Naive thymus-derived CD4-positive, alpha-beta T cell (primary cell): ENCODE measurements around the gene CORO2A. TPM values are rescaled to one million over a fixed set of nuclear protein-coding genes. Genes with fewer than 3 reads are reported as not detected.
"Not testable (repeated sequence)": the region's sequence is repeated elsewhere in the genome, so short reads cannot be mapped to it uniquely, and the experiment has no call there.

Source experiments
- ATAC-seq: fragments of 150-1000 bp; cut with Tn5 transposase; 2 replicates; pipeline ENCODE4 v1.10.0; 2021; ENCODE audit warnings: mild to moderate bottlenecking, moderate library complexity
- CTCF ChIA-PET: fragments of 350-600 bp; sonication (Branson Sonifier 250); formaldehyde crosslinking; loops from one replicate; lab custom pipeline; 2021; ENCODE audit warnings: antibody characterized with exemption; lab: Charles Lee
- POLR2A ChIA-PET: fragments of 350-600 bp; sonication (Branson Sonifier 250); formaldehyde crosslinking; loops from one replicate; lab custom pipeline; 2021; ENCODE audit warnings: antibody characterized with exemption, inconsistent platforms; lab: Charles Lee
- DNase-seq, 9 donors: peaks; one replicate each; pipeline versions ENCODE4 v3.0.0 to v3.0.0-alpha.2; 2020 to 2022; ENCODE audit warnings: mixed read lengths in 1 of 9
- H3K27ac ChIP-seq: one replicate; pipeline ENCODE4 v1.7.0; 2013; ENCODE audit warnings: mild to moderate bottlenecking, low read depth, low read length, moderate library complexity
- H3K27me3 ChIP-seq, 2 donors: one replicate each; pipeline ENCODE4 v1.7.0; 2013; ENCODE audit warnings: low read length in 2 of 2, mild to moderate bottlenecking in 2 of 2, moderate library complexity in 2 of 2; ENCODE audit not compliant: control insufficient read depth in 2 of 2, insufficient read depth in 2 of 2
- H3K36me3 ChIP-seq, 3 experiments: 1 replicate in 2 of 3; 2 replicates in 1 of 3; pipeline ENCODE4 v1.7.0; 2013; ENCODE audit warnings: low read length in 3 of 3, mild to moderate bottlenecking in 3 of 3, moderate library complexity in 1 of 3; ENCODE audit not compliant: insufficient read depth in 3 of 3, control insufficient read depth in 2 of 3
- H3K4me1 ChIP-seq, 2 donors: one replicate each; pipeline ENCODE4 v1.7.0; 2013; ENCODE audit warnings: low read length in 2 of 2, mild to moderate bottlenecking in 2 of 2, moderate library complexity in 1 of 2; ENCODE audit not compliant: control insufficient read depth in 2 of 2, insufficient read depth in 2 of 2
- H3K4me3 ChIP-seq: 2 replicates; pipeline ENCODE4 v1.7.0; 2013; ENCODE audit warnings: mild to moderate bottlenecking, low read length
- H3K9me3 ChIP-seq, 3 experiments: 1 replicate in 2 of 3; 2 replicates in 1 of 3; pipeline ENCODE4 v1.7.0; 2013; ENCODE audit warnings: low read length in 3 of 3; ENCODE audit not compliant: control insufficient read depth in 2 of 3
- H3K27ac Mint-ChIP-seq, 9 donors: one replicate each; pipeline ENCODE4 v1.8.0; 2020 to 2022; ENCODE audit warnings: mixed read lengths in 9 of 9, mild to moderate bottlenecking in 8 of 9, moderate library complexity in 5 of 9, inconsistent platforms in 2 of 9
- H3K27me3 Mint-ChIP-seq, 5 donors: one replicate each; pipeline ENCODE4 v1.8.0; 2021 to 2022; ENCODE audit warnings: mixed read lengths in 5 of 5, mild to moderate bottlenecking in 1 of 5
- H3K36me3 Mint-ChIP-seq, 5 donors: one replicate each; pipeline ENCODE4 v1.8.0; 2020 to 2022; ENCODE audit warnings: mixed read lengths in 5 of 5, mild to moderate bottlenecking in 3 of 5, inconsistent platforms in 1 of 5
- H3K4me1 Mint-ChIP-seq, 7 donors: one replicate each; pipeline ENCODE4 v1.8.0; 2020 to 2022; ENCODE audit warnings: mixed read lengths in 7 of 7, mild to moderate bottlenecking in 3 of 7, inconsistent platforms in 1 of 7
- H3K4me3 Mint-ChIP-seq, 10 donors: one replicate each; pipeline ENCODE4 v1.8.0; 2020 to 2022; ENCODE audit warnings: mild to moderate bottlenecking in 10 of 10, mixed read lengths in 10 of 10, moderate library complexity in 6 of 10, inconsistent platforms in 2 of 10
- H3K9me3 Mint-ChIP-seq, 11 donors: one replicate each; pipeline ENCODE4 v1.8.0; 2020 to 2022; ENCODE audit warnings: mixed read lengths in 11 of 11, mild to moderate bottlenecking in 4 of 11, inconsistent platforms in 1 of 11, moderate library complexity in 1 of 11
- intact Hi-C, 2 donors: fragments of 100-400 bp; cut with micrococcal nuclease; formaldehyde crosslinking; loops; one replicate each; pipeline ENCODE4 v1.15.1; 2023
- polyA plus RNA-seq, 2 donors: library from polyadenylated mRNA; unstranded; fragments of 300-500 nt; fragmentation: Illumina TruSeq; gene quantifications; one replicate each; pipeline ENCODE4 v1.2.3, GENCODE V29; 2021
- total RNA-seq, 6 experiments: library from RNA in 5 of 6; stranded (reverse) in 5 of 6; gene quantifications; 1 replicate in 5 of 6; 2 replicates in 1 of 6; pipeline ENCODE4 v1.2.3 and lab custom pipeline; 2021 to 2026

CORO2A gene
- total and polyA plus RNA-seq, 7 experiments from 2014 or later, result 3.0 to 9.7 (median 7.7) TPM

- Histone ChIP-seq H3K4me1 (peaks cover 0 to 18% of the 10 kb centered on the region in 2 donors), H3K36me3 (peaks cover 4 to 36% (median 18%) of the 10 kb centered on the region in 3 experiments)
- ChIA-PET CTCF (interaction anchor here (1.0 kb wide), 1 partner anchor 27 kb away, joined by 4 read pairs; no protein-coding TSS in a partner anchor), POLR2A (interaction anchor here (1.3 to 2.6 kb wide), 2 partner anchors 8 to 10 kb away, joined by 5 to 9 read pairs; no protein-coding TSS in a partner anchor)
- H3K27ac Mint-ChIP-seq, result peak overlapping the region in 6 of 9 donors; percentile 39 to 80 (median 69)
- intact Hi-C loops, H3K4me3 Mint-ChIP-seq, H3K27me3 ChIP-seq, H3K9me3 Mint-ChIP-seq, H3K27me3 Mint-ChIP-seq, H3K4me3 ChIP-seq, H3K27ac ChIP-seq, ATAC-seq, H3K9me3 ChIP-seq, DNase-seq: not testable (repeated sequence)
- peaks cover 22 to 69% (median 65%) of the 10 kb centered on the region in 7 donors for H3K4me1 Mint-ChIP-seq
- peaks cover 25 to 52% (median 46%) of the 10 kb centered on the region in 5 donors for H3K36me3 Mint-ChIP-seq
These were observed 101.8 kb downstream of the CORO2A start for GRCh38 chr9:98090674-98091073.

- Histone ChIP-seq H3K4me1 (peaks cover 0 to 13% of the 10 kb centered on the region in 2 donors), H3K36me3 (peaks cover 8 to 47% (median 23%) of the 10 kb centered on the region in 3 experiments), H3K27ac (no peak overlapping the region), H3K27me3 (no peaks in the 10 kb centered on the region), H3K9me3 (no peaks in the 10 kb centered on the region), H3K4me3 (no peak overlapping the region)
- no peaks in the 10 kb centered on the region for H3K27me3 Mint-ChIP-seq
- peaks cover 13 to 61% (median 53%) of the 10 kb centered on the region in 7 donors for H3K4me1 Mint-ChIP-seq
- DNase-seq, result peak in 4 of 9 donors; percentile 25 to 32 (median 26)
- H3K9me3 Mint-ChIP-seq, result peaks cover 0 to 1% (median 0%) of the 10 kb centered on the region in 11 donors
- peaks cover 26 to 50% (median 39%) of the 10 kb centered on the region in 5 donors for H3K36me3 Mint-ChIP-seq
- ChIA-PET CTCF (no interaction called here), POLR2A (interaction anchor here (0.5 to 1.5 kb wide), 5 partner anchors 10 to 149 kb away, joined by 3 to 6 read pairs (median 4); no protein-coding TSS in a partner anchor)
- ATAC-seq, result peak; percentile 87
- peak overlapping the region in 3 of 10 donors; percentile 54 to 62 (median 60) for H3K4me3 Mint-ChIP-seq
- H3K27ac Mint-ChIP-seq, result peak overlapping the region in 6 of 9 donors; percentile 71 to 87 (median 82)
- intact Hi-C loops, result no loop called here
These were observed 104.8 kb downstream of the CORO2A start for GRCh38 chr9:98087420-98088354.

DNA sequence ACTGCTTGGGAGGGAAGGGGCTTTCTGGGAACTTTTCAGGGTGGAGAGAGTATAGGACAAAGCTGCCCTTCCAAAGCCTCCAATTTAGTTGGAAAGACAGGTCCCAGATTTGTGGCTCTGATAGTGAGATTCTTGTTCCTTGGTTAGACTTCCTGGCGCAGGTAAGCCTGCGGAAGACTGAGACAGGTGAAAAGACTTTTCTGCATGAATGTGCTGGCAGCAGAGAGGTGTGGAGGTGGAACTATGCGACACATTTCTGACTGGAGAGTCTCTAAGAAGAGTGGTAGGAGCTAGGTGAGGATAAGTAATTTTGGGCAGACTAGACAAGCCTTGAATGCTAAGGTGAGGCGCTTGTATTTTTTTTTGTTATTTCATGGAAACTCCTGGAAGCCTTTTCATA is 106.0 kb downstream of the CORO2A start:
- CTCF ChIA-PET, result interaction anchor here (0.6 to 1.1 kb wide), 3 partner anchors 11 to 98 kb away, joined by 3 read pairs; no protein-coding TSS in a partner anchor
- intact Hi-C loops, result no loop called here
- Histone ChIP-seq H3K27me3 (no peaks in the 10 kb centered on the region), H3K36me3 (peaks cover 13 to 60% (median 25%) of the 10 kb centered on the region in 3 experiments), H3K27ac (no peak overlapping the region), H3K4me3 (no peak overlapping the region), H3K9me3 (no peaks in the 10 kb centered on the region), H3K4me1 (peaks cover 0 to 25% of the 10 kb centered on the region in 2 donors)
- Mint-ChIP-seq H3K27me3 (no peaks in the 10 kb centered on the region), H3K4me3 (peak overlapping the region; percentile 2 to 67 (median 42)), H3K36me3 (peaks cover 23 to 58% (median 39%) of the 10 kb centered on the region in 5 donors), H3K27ac (peak overlapping the region; percentile 64 to 92 (median 82)), H3K9me3 (peaks cover 0 to 1% (median 0%) of the 10 kb centered on the region in 11 donors), H3K4me1 (peaks cover 8 to 64% (median 54%) of the 10 kb centered on the region in 7 donors)
- POLR2A ChIA-PET, result interaction anchor here (0.6 to 1.1 kb wide), 3 partner anchors 10 to 29 kb away, joined by 3 to 4 read pairs (median 3); no protein-coding TSS in a partner anchor
- DNase-seq (no peak), ATAC-seq (no peak)

DNA sequence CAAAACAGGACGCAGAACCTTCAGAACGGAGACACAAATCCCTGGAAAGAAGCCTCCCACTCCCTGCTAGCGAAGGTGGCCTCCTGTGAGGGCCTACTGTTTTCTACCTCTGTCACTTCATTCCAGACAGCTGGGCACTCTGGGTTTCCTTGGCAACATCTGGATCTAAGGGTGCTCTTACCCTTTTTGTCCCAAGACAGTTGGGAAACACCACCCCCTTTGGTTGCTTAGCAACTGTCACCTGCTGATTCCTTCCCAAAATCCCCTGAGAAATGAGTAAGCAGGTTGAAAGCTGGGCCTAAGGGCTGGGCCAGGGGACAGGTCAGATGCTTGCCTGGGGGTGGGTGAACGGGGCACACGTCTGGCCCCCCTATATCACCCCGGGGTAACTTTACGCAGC is 106.5 kb downstream of the CORO2A start:
- H3K36me3 Mint-ChIP-seq, result peaks cover 23 to 59% (median 39%) of the 10 kb centered on the region in 5 donors
- H3K4me1 ChIP-seq, result peaks cover 0 to 30% of the 10 kb centered on the region in 2 donors
- H3K9me3 ChIP-seq, result no peaks in the 10 kb centered on the region
- H3K27ac Mint-ChIP-seq, result peak overlapping the region; percentile 53 to 92 (median 75)
- H3K4me1 Mint-ChIP-seq, result peaks cover 8 to 66% (median 54%) of the 10 kb centered on the region in 7 donors
- H3K36me3 ChIP-seq, result peaks cover 13 to 65% (median 30%) of the 10 kb centered on the region in 3 experiments
- DNase-seq (no peak), ATAC-seq (no peak)
- H3K27ac ChIP-seq, result no peak overlapping the region
- ChIA-PET CTCF (interaction anchor here (0.6 to 1.3 kb wide), 4 partner anchors 11 to 99 kb away, joined by 3 read pairs; no protein-coding TSS in a partner anchor), POLR2A (interaction anchor here (0.7 to 1.1 kb wide), 2 partner anchors 14 to 29 kb away, joined by 3 read pairs; no protein-coding TSS in a partner anchor)
- H3K4me3 Mint-ChIP-seq, result peak overlapping the region in 1 of 10 donors; percentile 60
- no peak overlapping the region for H3K4me3 ChIP-seq
- intact Hi-C loops, result no loop called here
- H3K27me3 Mint-ChIP-seq, result no peaks in the 10 kb centered on the region
- peaks cover 0 to 1% (median 0%) of the 10 kb centered on the region in 11 donors for H3K9me3 Mint-ChIP-seq
- H3K27me3 ChIP-seq, result no peaks in the 10 kb centered on the region

GRCh38 chr9:98085058-98085457 is 107.4 kb downstream of the CORO2A start:
- no peak overlapping the region for H3K4me3 Mint-ChIP-seq
- H3K36me3 ChIP-seq, result peaks cover 13 to 73% (median 30%) of the 10 kb centered on the region in 3 experiments
- intact Hi-C loops, result no loop called here

DNA sequence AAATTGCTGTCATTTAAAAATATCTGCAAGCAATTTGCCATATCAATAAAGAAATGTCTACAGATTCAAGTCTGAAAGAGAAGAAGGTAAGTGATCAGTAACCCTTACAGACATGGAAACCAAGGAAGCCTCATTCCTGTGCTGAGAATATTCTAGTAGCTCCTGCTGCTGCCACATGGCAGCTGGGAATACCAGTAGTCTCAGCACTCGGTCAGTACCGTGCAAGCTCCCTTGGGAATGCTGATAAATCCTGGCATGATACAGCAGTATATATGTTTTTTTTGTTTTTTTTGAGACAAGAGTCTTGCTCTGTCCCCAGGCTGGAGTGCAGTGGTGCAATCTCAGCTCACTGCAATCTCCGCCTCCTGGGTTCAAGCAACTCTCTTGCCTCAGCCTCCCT is 108.0 kb downstream of the CORO2A start:
- Histone ChIP-seq H3K27me3 (no peaks in the 10 kb centered on the region), H3K27ac (no peak overlapping the region), H3K36me3 (peaks cover 13 to 78% (median 30%) of the 10 kb centered on the region in 3 experiments), H3K9me3 (no peaks in the 10 kb centered on the region), H3K4me1 (peaks cover 0 to 22% of the 10 kb centered on the region in 2 donors), H3K4me3 (no peak overlapping the region)
- CTCF ChIA-PET, result interaction anchor here (1.9 kb wide), 1 partner anchor 17 kb away, joined by 5 read pairs; no protein-coding TSS in a partner anchor
- POLR2A ChIA-PET, result interaction anchor here (1.1 to 3.1 kb wide), 2 partner anchors 17 to 173 kb away, joined by 4 to 11 read pairs; no protein-coding TSS in a partner anchor
- no peaks in the 10 kb centered on the region for H3K27me3 Mint-ChIP-seq
- intact Hi-C loops, result no loop called here
- no peak overlapping the region for H3K4me3 Mint-ChIP-seq
- ATAC-seq, result no peak
- no peak for DNase-seq
- H3K36me3 Mint-ChIP-seq, result peaks cover 18 to 54% (median 34%) of the 10 kb centered on the region in 5 donors
- peaks cover 0 to 1% (median 0%) of the 10 kb centered on the region in 11 donors for H3K9me3 Mint-ChIP-seq
- H3K4me1 Mint-ChIP-seq, result peaks cover 8 to 57% (median 47%) of the 10 kb centered on the region in 7 donors
- H3K27ac Mint-ChIP-seq, result peak overlapping the region in 7 of 9 donors; percentile 52 to 92 (median 75)

More at GRCh38 chr9:98085058-98085457, 107.4 kb downstream of the CORO2A start:
- peaks cover 0 to 22% of the 10 kb centered on the region in 2 donors for H3K4me1 ChIP-seq
- peaks cover 0 to 1% (median 0%) of the 10 kb centered on the region in 11 donors for H3K9me3 Mint-ChIP-seq
- DNase-seq, result no peak
- no peak for ATAC-seq
- ChIA-PET CTCF (interaction anchor here (1.3 to 1.9 kb wide), 2 partner anchors 16 to 33 kb away, joined by 3 to 5 read pairs; no protein-coding TSS in a partner anchor), POLR2A (interaction anchor here (1.1 to 3.1 kb wide), 2 partner anchors 17 to 172 kb away, joined by 4 to 11 read pairs; no protein-coding TSS in a partner anchor)
- H3K27me3 Mint-ChIP-seq, result no peaks in the 10 kb centered on the region
- H3K4me1 Mint-ChIP-seq, result peaks cover 8 to 64% (median 51%) of the 10 kb centered on the region in 7 donors
- H3K27me3 ChIP-seq, result no peaks in the 10 kb centered on the region
- no peak overlapping the region for H3K4me3 ChIP-seq
- peak overlapping the region in 7 of 9 donors; percentile 26 to 92 (median 55) for H3K27ac Mint-ChIP-seq
- no peaks in the 10 kb centered on the region for H3K9me3 ChIP-seq
- no peak overlapping the region for H3K27ac ChIP-seq
- H3K36me3 Mint-ChIP-seq, result peaks cover 20 to 61% (median 40%) of the 10 kb centered on the region in 5 donors
